Measurements from ENCODE around the gene GPR78. TPM values are rescaled to one million over a fixed set of nuclear protein-coding genes. Genes with fewer than 3 reads are reported as not detected.
"Not testable (repeated sequence)": the region's sequence is repeated elsewhere in the genome, so short reads cannot be mapped to it uniquely, and the experiment has no call there.

Gene GPR78
- total RNA-seq, 1 experiment from 2014 or later: not detected

- Histone ChIP-seq H3K27ac (ENCODE audit: low read length) (no peak overlapping the region), H3K4me3 (ENCODE audit: low read length) (no peak overlapping the region)
- no peak for DNase-seq
These were observed 38.9 kb downstream of the GPR78 start for GRCh38 chr4:8618961-8619720.

GRCh38 chr4:8621135-8621534 is 40.9 kb downstream of the GPR78 start:
- H3K27me3 ChIP-seq (ENCODE audit: low read length); H3K9me2 ChIP-seq (replicated peaks; ENCODE audit: insufficient read depth, low read length); H3K9me3 ChIP-seq (ENCODE audit: low read length); H3K36me3 ChIP-seq (ENCODE audit: insufficient read depth, low read length); H3K4me2 ChIP-seq (ENCODE audit: low read depth, low read length, poor library complexity, severe bottlenecking); H4K20me1 ChIP-seq (ENCODE audit: insufficient read depth, low read depth, low read length); H3K9ac ChIP-seq (ENCODE audit: low read length); H2AFZ ChIP-seq (ENCODE audit: low read length); DNase-seq; H3K4me1 ChIP-seq (ENCODE audit: low read length); H3K79me2 ChIP-seq (ENCODE audit: low read length); H3K4me3 ChIP-seq (ENCODE audit: low read length); H3K27ac ChIP-seq (ENCODE audit: low read length): not testable (repeated sequence)

More at GRCh38 chr4:8618961-8619720, 38.9 kb downstream of the GPR78 start:
- H3K4me1 ChIP-seq (ENCODE audit: low read length): no peaks in the 10 kb centered on the region
- H3K9ac ChIP-seq (ENCODE audit: low read length): no peak overlapping the region
- no peaks in the 10 kb centered on the region for H3K79me2 ChIP-seq (ENCODE audit: low read length)
- H2AFZ ChIP-seq (ENCODE audit: low read length): no peak overlapping the region
- no peak overlapping the region for H3K4me2 ChIP-seq (ENCODE audit: low read depth, low read length, poor library complexity, severe bottlenecking)
- H3K36me3 ChIP-seq (ENCODE audit: insufficient read depth, low read length): no peaks in the 10 kb centered on the region
- no peaks in the 10 kb centered on the region for H3K9me3 ChIP-seq (ENCODE audit: low read length)
- no peaks in the 10 kb centered on the region for H3K27me3 ChIP-seq (ENCODE audit: low read length)
- H3K9me2 ChIP-seq (replicated peaks; ENCODE audit: insufficient read depth, low read length): no peaks in the 10 kb centered on the region
- H4K20me1 ChIP-seq (ENCODE audit: insufficient read depth, low read depth, low read length): no peaks in the 10 kb centered on the region

- not testable (repeated sequence) for H3K9me3 ChIP-seq (ENCODE audit: low read length); H3K27ac ChIP-seq (ENCODE audit: low read length); H3K4me1 ChIP-seq (ENCODE audit: low read length); H3K36me3 ChIP-seq (ENCODE audit: insufficient read depth, low read length); H3K9ac ChIP-seq (ENCODE audit: low read length); H4K20me1 ChIP-seq (ENCODE audit: insufficient read depth, low read depth, low read length); H3K4me3 ChIP-seq (ENCODE audit: low read length); DNase-seq; H3K9me2 ChIP-seq (replicated peaks; ENCODE audit: insufficient read depth, low read length); H3K79me2 ChIP-seq (ENCODE audit: low read length); H3K27me3 ChIP-seq (ENCODE audit: low read length); H3K4me2 ChIP-seq (ENCODE audit: low read depth, low read length, poor library complexity, severe bottlenecking); H2AFZ ChIP-seq (ENCODE audit: low read length)
These were observed 44.5 kb downstream of the GPR78 start for GRCh38 chr4:8624601-8625272.

GRCh38 chr4:8630240-8630905 is 50.2 kb downstream of the GPR78 start:
- not testable (repeated sequence) for H3K27me3 ChIP-seq (ENCODE audit: low read length); H3K9ac ChIP-seq (ENCODE audit: low read length); H3K4me2 ChIP-seq (ENCODE audit: low read depth, low read length, poor library complexity, severe bottlenecking); H3K4me1 ChIP-seq (ENCODE audit: low read length); H3K27ac ChIP-seq (ENCODE audit: low read length); H4K20me1 ChIP-seq (ENCODE audit: insufficient read depth, low read depth, low read length); H3K36me3 ChIP-seq (ENCODE audit: insufficient read depth, low read length); H3K4me3 ChIP-seq (ENCODE audit: low read length); DNase-seq; H2AFZ ChIP-seq (ENCODE audit: low read length); H3K9me2 ChIP-seq (replicated peaks; ENCODE audit: insufficient read depth, low read length); H3K79me2 ChIP-seq (ENCODE audit: low read length); H3K9me3 ChIP-seq (ENCODE audit: low read length)

- H3K9ac ChIP-seq (ENCODE audit: low read length); H3K9me2 ChIP-seq (replicated peaks; ENCODE audit: insufficient read depth, low read length); H3K9me3 ChIP-seq (ENCODE audit: low read length); H3K27ac ChIP-seq (ENCODE audit: low read length); H3K4me1 ChIP-seq (ENCODE audit: low read length); DNase-seq; H3K4me2 ChIP-seq (ENCODE audit: low read depth, low read length, poor library complexity, severe bottlenecking); H3K27me3 ChIP-seq (ENCODE audit: low read length); H3K36me3 ChIP-seq (ENCODE audit: insufficient read depth, low read length); H2AFZ ChIP-seq (ENCODE audit: low read length); H3K4me3 ChIP-seq (ENCODE audit: low read length); H4K20me1 ChIP-seq (ENCODE audit: insufficient read depth, low read depth, low read length); H3K79me2 ChIP-seq (ENCODE audit: low read length): not testable (repeated sequence)
These were observed 51.7 kb downstream of the GPR78 start for GRCh38 chr4:8631896-8632295.

- H3K79me2 ChIP-seq (ENCODE audit: low read length); H3K4me1 ChIP-seq (ENCODE audit: low read length); H3K4me2 ChIP-seq (ENCODE audit: low read depth, low read length, poor library complexity, severe bottlenecking); H4K20me1 ChIP-seq (ENCODE audit: insufficient read depth, low read depth, low read length); H3K4me3 ChIP-seq (ENCODE audit: low read length); H3K27ac ChIP-seq (ENCODE audit: low read length); H3K9me2 ChIP-seq (replicated peaks; ENCODE audit: insufficient read depth, low read length); DNase-seq; H3K9ac ChIP-seq (ENCODE audit: low read length); H3K36me3 ChIP-seq (ENCODE audit: insufficient read depth, low read length); H2AFZ ChIP-seq (ENCODE audit: low read length); H3K9me3 ChIP-seq (ENCODE audit: low read length); H3K27me3 ChIP-seq (ENCODE audit: low read length): not testable (repeated sequence)
These were observed 54.6 kb downstream of the GPR78 start for GRCh38 chr4:8634773-8635172.

- not testable (repeated sequence) for H3K4me3 ChIP-seq (ENCODE audit: low read length); H3K9ac ChIP-seq (ENCODE audit: low read length); H3K27me3 ChIP-seq (ENCODE audit: low read length); DNase-seq; H3K9me2 ChIP-seq (replicated peaks; ENCODE audit: insufficient read depth, low read length); H3K9me3 ChIP-seq (ENCODE audit: low read length); H3K27ac ChIP-seq (ENCODE audit: low read length); H4K20me1 ChIP-seq (ENCODE audit: insufficient read depth, low read depth, low read length); H3K36me3 ChIP-seq (ENCODE audit: insufficient read depth, low read length); H3K4me1 ChIP-seq (ENCODE audit: low read length); H3K79me2 ChIP-seq (ENCODE audit: low read length); H2AFZ ChIP-seq (ENCODE audit: low read length); H3K4me2 ChIP-seq (ENCODE audit: low read depth, low read length, poor library complexity, severe bottlenecking)
These were observed 55.8 kb downstream of the GPR78 start for GRCh38 chr4:8635897-8636554.
